H1 (cell line): Measurements from ENCODE around the gene SPIRE1. TPM values are rescaled to one million over a fixed set of nuclear protein-coding genes. Genes with fewer than 3 reads are reported as not detected.

Experiments
- CTCF ChIA-PET: fragments of 300-600 bp; sonication (Branson Sonifier 250); formaldehyde crosslinking; loops from one replicate; lab custom pipeline; 2021; ENCODE audit not compliant: partially characterized antibody; lab: Charles Lee
- POLR2A ChIA-PET: fragments of 300-600 bp; sonication (Branson Sonifier 250); formaldehyde crosslinking; loops from one replicate; lab custom pipeline; 2021; ENCODE audit warnings: inconsistent platforms; ENCODE audit not compliant: partially characterized antibody; lab: Charles Lee
- DNase-seq, 2 experiments: peaks; one replicate each; pipeline versions ENCODE4 v3.0.0 to v3.0.0-alpha.2; 2010 to 2022; ENCODE audit warnings: low spot score in 2 of 2, low read depth in 1 of 2, mixed read lengths in 1 of 2
- FAIRE-seq: peaks from 2 replicates; lab custom pipeline; 2011; peaks lifted over from hg19 to GRCh38; lab: Jason Lieb, UNC
- H2AFZ ChIP-seq: 2 replicates; pipeline ENCODE4 v1.8.1; 2012; ENCODE audit warnings: low read length, inconsistent platforms
- H2AK5ac ChIP-seq: 2 replicates; pipeline ENCODE4 v1.6.1; 2013; ENCODE audit warnings: low read depth, low read length
- H2BK120ac ChIP-seq: replicated peaks from 2 replicates; pipeline ENCODE3; 2013; ENCODE audit warnings: low read depth, low read length, inconsistent platforms
- H2BK12ac ChIP-seq: 2 replicates; pipeline ENCODE4 v1.6.1; 2013; ENCODE audit warnings: low read depth, low read length
- H2BK15ac ChIP-seq: 2 replicates; pipeline ENCODE4 v1.6.1; 2013; ENCODE audit warnings: low read length
- H2BK20ac ChIP-seq: 2 replicates; pipeline ENCODE4 v1.6.1; 2013; ENCODE audit warnings: low read length
- H2BK5ac ChIP-seq: 2 replicates; pipeline ENCODE4 v1.6.1; 2013; ENCODE audit warnings: low read depth, low read length
- H3K14ac ChIP-seq: 2 replicates; pipeline ENCODE4 v1.6.1; 2013; ENCODE audit warnings: inconsistent platforms; ENCODE audit not compliant: insufficient read length
- H3K18ac ChIP-seq: 2 replicates; pipeline ENCODE4 v1.6.1; 2013; ENCODE audit warnings: low read length; ENCODE audit errors: extremely low read depth
- H3K23ac ChIP-seq: 2 replicates; pipeline ENCODE4 v1.6.1; 2013; ENCODE audit warnings: inconsistent platforms; ENCODE audit not compliant: insufficient read length
- H3K23me2 ChIP-seq: 2 replicates; pipeline ENCODE4 v1.6.1; 2013; ENCODE audit warnings: low read depth, low read length
- H3K27ac ChIP-seq: 2 replicates; pipeline ENCODE4 v1.6.1; 2011; ENCODE audit warnings: low read depth, low read length, inconsistent platforms
- H3K27me3 ChIP-seq, 4 experiments: replicated peaks in 1 of 4; 1 replicate in 1 of 4; 2 replicates in 3 of 4; pipeline versions ENCODE4 v1.6.1 to v1.8.1; 2011 to 2013; ENCODE audit warnings: low read length in 3 of 4, mild to moderate bottlenecking in 3 of 4, inconsistent platforms in 2 of 4, mixed read lengths in 2 of 4, moderate library complexity in 1 of 4; ENCODE audit not compliant: control insufficient read depth in 3 of 4, insufficient read depth in 3 of 4; ENCODE audit errors: extremely low read depth in 1 of 4
- H3K36me3 ChIP-seq, 4 experiments: 2 replicates each; pipeline versions ENCODE4 v1.6.1 to v1.8.1; 2011 to 2013; ENCODE audit warnings: mild to moderate bottlenecking in 4 of 4, low read length in 3 of 4, moderate library complexity in 2 of 4, control low read depth in 1 of 4, inconsistent platforms in 1 of 4; ENCODE audit not compliant: insufficient read depth in 4 of 4, control insufficient read depth in 2 of 4
- H3K4ac ChIP-seq: replicated peaks from 2 replicates; pipeline ENCODE3; 2013; ENCODE audit warnings: low read length, low read depth, mixed read lengths, inconsistent platforms; ENCODE audit not compliant: insufficient read length
- H3K4me1 ChIP-seq, 4 experiments: replicated peaks in 1 of 4; 1 replicate in 1 of 4; 2 replicates in 3 of 4; pipeline versions ENCODE4 v1.6.1 to v1.8.1; 2011 to 2013; ENCODE audit warnings: low read length in 3 of 4, inconsistent platforms in 2 of 4, mixed read lengths in 1 of 4; ENCODE audit not compliant: insufficient read depth in 4 of 4, control insufficient read depth in 3 of 4
- H3K4me2 ChIP-seq, 2 experiments: 2 replicates each; pipeline versions ENCODE4 v1.6.1 to v1.8.1; 2011 to 2013; ENCODE audit warnings: low read depth in 2 of 2, low read length in 2 of 2, control low read depth in 1 of 2, inconsistent platforms in 1 of 2, mild to moderate bottlenecking in 1 of 2; ENCODE audit not compliant: insufficient read depth in 1 of 2
- H3K4me3 ChIP-seq, 4 experiments: fragments of 200-600, 300-600 bp in 1 of 4; sonication (generic), shearing (Covaris generic), sonication (Bioruptor Twin) in 1 of 4; 2 replicates each; pipeline versions ENCODE4 v1.5.1 to v1.8.1; 2011 to 2016; ENCODE audit warnings: low read length in 4 of 4, low read depth in 3 of 4, control low read depth in 2 of 4, inconsistent platforms in 2 of 4, mild to moderate bottlenecking in 2 of 4, mixed read lengths in 1 of 4, moderate library complexity in 1 of 4; ENCODE audit not compliant: insufficient read depth in 2 of 4; ENCODE audit errors: extremely low read depth in 1 of 4
- H3K56ac ChIP-seq: replicated peaks from 2 replicates; pipeline ENCODE3; 2013; ENCODE audit warnings: low read depth, mild to moderate bottlenecking, mixed read lengths, low read length, inconsistent platforms; ENCODE audit not compliant: insufficient read length
- H3K79me1 ChIP-seq: 2 replicates; pipeline ENCODE4 v1.6.1; 2013; ENCODE audit warnings: low read depth, low read length, control low read depth
- H3K79me2 ChIP-seq, 2 experiments: 2 replicates each; pipeline versions ENCODE4 v1.6.1 to v1.8.1; 2012 to 2013; ENCODE audit warnings: low read length in 2 of 2, mild to moderate bottlenecking in 2 of 2, inconsistent platforms in 1 of 2; ENCODE audit not compliant: insufficient read depth in 2 of 2, control insufficient read depth in 1 of 2
- H3K9ac ChIP-seq, 4 experiments: replicated peaks in 1 of 4; 1 replicate in 1 of 4; 2 replicates in 3 of 4; pipeline versions ENCODE4 v1.6.1 to v1.8.1; 2011 to 2013; ENCODE audit warnings: low read depth in 3 of 4, low read length in 3 of 4, control low read depth in 2 of 4, mild to moderate bottlenecking in 2 of 4, moderate library complexity in 2 of 4, inconsistent platforms in 1 of 4; ENCODE audit errors: extremely low read depth in 1 of 4
- H3K9me3 ChIP-seq, 2 experiments: 2 replicates each; pipeline versions ENCODE4 v1.6.1 to v1.8.1; 2012 to 2013; ENCODE audit warnings: mild to moderate bottlenecking in 2 of 2, moderate library complexity in 2 of 2, control low read depth in 1 of 2, inconsistent platforms in 1 of 2, low read depth in 1 of 2, low read length in 1 of 2, mixed read lengths in 1 of 2; ENCODE audit not compliant: insufficient read depth in 2 of 2
- H4K20me1 ChIP-seq, 2 experiments: replicated peaks in 1 of 2; 2 replicates each; pipeline versions ENCODE3 to v1.8.1; 2011 to 2013; ENCODE audit warnings: inconsistent platforms in 2 of 2, low read length in 2 of 2, mild to moderate bottlenecking in 1 of 2; ENCODE audit not compliant: insufficient read depth in 2 of 2, control insufficient read depth in 1 of 2
- H4K5ac ChIP-seq: 2 replicates; pipeline ENCODE4 v1.6.1; 2013; ENCODE audit warnings: low read length, low read depth, mixed read lengths, inconsistent platforms; ENCODE audit not compliant: insufficient read length
- H4K8ac ChIP-seq: 2 replicates; pipeline ENCODE4 v1.8.0; 2013; ENCODE audit warnings: mild to moderate bottlenecking, moderate library complexity, low read length, inconsistent platforms; ENCODE audit not compliant: insufficient read depth; ENCODE audit errors: extremely low read depth
- H4K91ac ChIP-seq: replicated peaks from 2 replicates; pipeline ENCODE3; 2013; ENCODE audit warnings: low read length, mixed read lengths, inconsistent platforms; ENCODE audit not compliant: insufficient read length
- POLR2AphosphoS5 ChIP-seq: IDR thresholded peaks from 2 replicates; pipeline ENCODE4 v1.6.1; 2011; ENCODE audit warnings: low read depth, low read length
- RAD21 ChIP-seq, 2 experiments: IDR thresholded peaks in 1 of 2; conservative IDR thresholded peaks in 1 of 2; 2 replicates each; pipeline ENCODE4 v1.6.1; 2011; ENCODE audit warnings: low read depth in 2 of 2, low read length in 2 of 2, improper control_type of control experiment in 1 of 2, inconsistent platforms in 1 of 2, mild to moderate bottlenecking in 1 of 2, moderate library complexity in 1 of 2
- TAF7 ChIP-seq: optimal IDR thresholded peaks from 2 replicates; pipeline ENCODE3; 2011; ENCODE audit warnings: low read depth, mild to moderate bottlenecking, inconsistent platforms, low read length, moderate library complexity, borderline replicate concordance
- WGBS, 2 experiments: shearing (Covaris generic) in 1 of 2; methylation state at CpG; one replicate each; pipeline versions ENCODE4 v1.1.6 to v1.1.7; 2013 to 2015; ENCODE audit warnings: low lambda C conversion rate in 2 of 2, mixed read lengths in 2 of 2, inconsistent platforms in 1 of 2, low coverage in 1 of 2, missing lambda C conversion rate in 1 of 2; ENCODE audit not compliant: insufficient replicate concordance in 2 of 2, insufficient coverage in 1 of 2, insufficient read length in 1 of 2; ENCODE audit errors: extremely low coverage in 1 of 2, missing lambda C conversion rate in 1 of 2; 5-methylcytosine and 5-hydroxymethylcytosine counted together
- polyA plus RNA-seq, 7 experiments: library from polyadenylated mRNA; depleted of rRNA in 3 of 7; stranded (reverse) in 5 of 7; unstranded in 2 of 7; fragments of >200 nt in 5 of 7; fragments of 200-250 nt in 2 of 7; gene quantifications; 1 replicate in 5 of 7; 2 replicates in 1 of 7; 4 replicates in 1 of 7; pipeline versions ENCODE4 v1.2.1 to v1.2.3, GENCODE V29; 2011 to 2013; ENCODE audit warnings: missing spikeins in 2 of 7, mixed read lengths in 2 of 7
- total RNA-seq: library from RNA; stranded (reverse); fragmentation: NEBNext Ultra II Directional; extraction: Animal tissue kit (Norgen Biotek cat#: 25700); gene quantifications from 2 replicates; pipeline ENCODE4 v1.2.1, GENCODE V29; 2021
- TF ChIP-seq, protein P1 (sequence below), 3 experiments: IDR thresholded peaks; 1 replicate in 2 of 3; 2 replicates in 1 of 3; pipeline versions ENCODE4 v1.5.1 to v1.6.1; 2011; ENCODE audit warnings: low read length in 3 of 3, mild to moderate bottlenecking in 3 of 3, inconsistent platforms in 2 of 3, low read depth in 1 of 3, moderate library complexity in 1 of 3; ENCODE audit not compliant: insufficient read depth in 1 of 3; ENCODE audit errors: control extremely low read depth in 1 of 3

SPIRE1 gene
- total and polyA plus RNA-seq, 2 of the 8 experiments (the other 6 are each of a cell fraction or from before 2014, with no cell fraction given) = 6.0 to 21.5 TPM

DNA sequence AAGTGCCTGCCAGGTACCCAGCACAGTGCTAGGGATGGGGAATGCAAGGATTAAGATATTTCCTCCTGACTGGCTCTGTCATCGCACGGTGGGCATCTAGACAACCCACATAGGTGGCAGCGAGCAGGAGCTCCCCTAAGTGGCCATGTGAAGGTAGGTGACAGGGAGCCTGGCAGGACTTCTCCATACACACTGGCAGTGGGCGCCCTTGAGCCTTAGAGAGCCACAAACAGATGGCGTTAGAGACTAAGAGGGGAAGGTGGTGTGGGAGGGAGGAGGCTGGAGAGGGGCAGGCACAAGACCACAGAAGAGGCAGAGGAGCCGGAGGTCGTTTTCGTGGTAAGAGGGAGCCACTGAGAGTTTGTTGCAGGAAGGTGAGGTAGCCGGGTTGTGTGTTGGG, 235.0 kb downstream of the SPIRE1 start:
- Histone ChIP-seq H3K4me3 (no peak overlapping the region), H4K91ac (no peak overlapping the region), H3K27ac (no peak overlapping the region), H3K18ac (no peak overlapping the region), H3K27me3 (no peaks in the 10 kb centered on the region), H3K56ac (no peak overlapping the region), H2BK120ac (no peak overlapping the region), H3K9me3 (peaks cover 14 to 15% of the 10 kb centered on the region in 2 experiments), H3K4me2 (no peak overlapping the region), H3K79me1 (no peaks in the 10 kb centered on the region), H2AK5ac (no peak overlapping the region), H2BK20ac (no peak overlapping the region), H4K5ac (no peak overlapping the region), H2BK12ac (no peak overlapping the region), H3K23me2 (peaks cover 5% of the 10 kb centered on the region; the same call in 1 of the 2 replicates), H4K20me1 (peaks cover 2 to 3% of the 10 kb centered on the region in 2 experiments), H3K14ac (no peak overlapping the region), H3K36me3 (peaks cover 0 to 15% (median 12%) of the 10 kb centered on the region in 4 experiments; a peak in 6 of 8 replicates), H3K4me1 (peaks cover 0 to 12% (median 6%) of the 10 kb centered on the region in 4 experiments; a peak in 6 of 7 replicates), H3K79me2 (no peaks in the 10 kb centered on the region), H2BK5ac (no peak overlapping the region), H3K4ac (no peak overlapping the region), H3K9ac (no peak overlapping the region), H2AFZ (no peak overlapping the region), H2BK15ac (no peak overlapping the region), H4K8ac (no peak overlapping the region), H3K23ac (no peak overlapping the region)
- CTCF ChIA-PET = interaction anchor here (0.5 to 5.5 kb wide), 19 partner anchors 11 to 238 kb away, joined by 3 to 40 read pairs (median 4); no protein-coding TSS in a partner anchor
- TF ChIP-seq, protein P1, sequence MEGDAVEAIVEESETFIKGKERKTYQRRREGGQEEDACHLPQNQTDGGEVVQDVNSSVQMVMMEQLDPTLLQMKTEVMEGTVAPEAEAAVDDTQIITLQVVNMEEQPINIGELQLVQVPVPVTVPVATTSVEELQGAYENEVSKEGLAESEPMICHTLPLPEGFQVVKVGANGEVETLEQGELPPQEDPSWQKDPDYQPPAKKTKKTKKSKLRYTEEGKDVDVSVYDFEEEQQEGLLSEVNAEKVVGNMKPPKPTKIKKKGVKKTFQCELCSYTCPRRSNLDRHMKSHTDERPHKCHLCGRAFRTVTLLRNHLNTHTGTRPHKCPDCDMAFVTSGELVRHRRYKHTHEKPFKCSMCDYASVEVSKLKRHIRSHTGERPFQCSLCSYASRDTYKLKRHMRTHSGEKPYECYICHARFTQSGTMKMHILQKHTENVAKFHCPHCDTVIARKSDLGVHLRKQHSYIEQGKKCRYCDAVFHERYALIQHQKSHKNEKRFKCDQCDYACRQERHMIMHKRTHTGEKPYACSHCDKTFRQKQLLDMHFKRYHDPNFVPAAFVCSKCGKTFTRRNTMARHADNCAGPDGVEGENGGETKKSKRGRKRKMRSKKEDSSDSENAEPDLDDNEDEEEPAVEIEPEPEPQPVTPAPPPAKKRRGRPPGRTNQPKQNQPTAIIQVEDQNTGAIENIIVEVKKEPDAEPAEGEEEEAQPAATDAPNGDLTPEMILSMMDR (IDR thresholded peaks at IDR 0.05; ENCODE audit: control extremely low read depth in 1 of 3, insufficient read depth in 1 of 3, low read depth in 1 of 3, low read length in 3 of 3) = peak; percentile 49 to 92 (median 61)
- TF ChIP-seq POLR2AphosphoS5 (0 out of 2 replicates have a peak, but pooled peaks have one; percentile 10), RAD21 (IDR thresholded peaks at IDR 0.05 in 1 of 2, conservative IDR thresholded peaks at IDR 0.05 in 1 of 2; ENCODE audit: low read depth in 2 of 2, low read length in 2 of 2) (peak; percentile 41 to 63), TAF7 (no peak)
- no peak for DNase-seq
- POLR2A ChIA-PET = interaction anchor here (0.9 to 1.4 kb wide), 3 partner anchors 22 to 33 kb away, joined by 3 to 4 read pairs (median 4); no protein-coding TSS in a partner anchor
- FAIRE-seq = no peak
- WGBS, 2 experiments = 89% methylated on average over 8 of the region's 9 CpGs; no CpG with 5 or more reads in 1 of the 2 experiments
